GM12878 (cell line): ENCODE data around the gene FAM9C.
"Not testable (repeated sequence)": the region's sequence is repeated elsewhere in the genome, so short reads cannot be mapped to it uniquely, and the experiment has no call there.

Experiments
- BACH1 ChIP-seq: fragments of 450-650 bp; IDR thresholded peaks from 2 replicates; pipeline ENCODE4 v1.6.1; 2017; ENCODE audit warnings: mild to moderate bottlenecking, borderline replicate concordance
- CHD4 ChIP-seq: fragments of 200-600 bp; sonication (generic); IDR thresholded peaks from 2 replicates; pipeline ENCODE4 v1.6.1; 2016; ENCODE audit warnings: mild to moderate bottlenecking
- CTCF ChIP-seq, 3 experiments: IDR thresholded peaks in 2 of 3; conservative IDR thresholded peaks in 1 of 3; 2 replicates each; pipeline ENCODE4 v1.5.1; 2011; ENCODE audit warnings: low read depth in 3 of 3, low read length in 3 of 3, mild to moderate bottlenecking in 3 of 3, control low read depth in 2 of 3, moderate library complexity in 2 of 3, inconsistent platforms in 1 of 3, mixed read lengths in 1 of 3; ENCODE audit not compliant: control insufficient read depth in 2 of 3, insufficient read depth in 1 of 3; ENCODE audit errors: extremely low read depth in 1 of 3
- MXI1 ChIP-seq: fragments of 150-350 bp; IDR thresholded peaks from 2 replicates; pipeline ENCODE4 v1.6.1; 2011; ENCODE audit warnings: low read depth, mild to moderate bottlenecking, inconsistent platforms, low read length, improper control_type of control experiment
- NR2F1 ChIP-seq: fragments of 450-650 bp; conservative IDR thresholded peaks from 2 replicates; pipeline ENCODE4 v1.6.1; 2017; ENCODE audit warnings: mild to moderate bottlenecking
- SREBF2 ChIP-seq: IDR thresholded peaks from 2 replicates; pipeline ENCODE4 v1.6.1; 2012; ENCODE audit warnings: mild to moderate bottlenecking, low read length

GRCh38 chrX:13086793-13087321 is 42.4 kb upstream of the FAM9C start:
- TF ChIP-seq BACH1; CHD4; SREBF2; CTCF (IDR thresholded peaks at IDR 0.05 in 2 of 3, conservative IDR thresholded peaks at IDR 0.05 in 1 of 3; ENCODE audit: control insufficient read depth in 2 of 3, extremely low read depth in 1 of 3, insufficient read depth in 1 of 3, low read depth in 3 of 3, low read length in 3 of 3); MXI1; NR2F1: not testable (repeated sequence)
